Dermis lymphatic vessel endothelial cell (primary cell): Measurements from ENCODE around the gene MYBPC1. TPM values are rescaled to one million over a fixed set of nuclear protein-coding genes. Genes with fewer than 3 reads are reported as not detected.

ENCODE experiments used
- total RNA-seq: library from RNA; depleted of rRNA; stranded (reverse); fragments of >200 nt; gene quantifications from 2 replicates; pipeline ENCODE4 v1.2.1, GENCODE V29; 2014

Gene MYBPC1
- not detected in 2 replicates for total RNA-seq

GRCh38 chr12:101594700-101595099 lies at the start of gene MYBPC1:
Gene MYBPC1, plus strand, starts transcription at chr12:101594971. Its CDS starts 100 bp downstream, at chr12:101595071.

GRCh38 chr12:101697197-101697929 lies 102.6 kb downstream of the MYBPC1 start, which contains the start of gene CHPT1:
Gene CHPT1, plus strand, starts transcription at chr12:101697640. Its CDS starts 222 bp downstream, at chr12:101697862.

Other genes starting within 250 kb of the MYBPC1 start
- gene ARL1, start 187.2 kb upstream of the MYBPC1 start, total RNA-seq, result 51.2 and 68.9 TPM in 2 replicates
- gene SPIC, start 119.6 kb upstream of the MYBPC1 start, total RNA-seq, result not detected in 2 replicates
- gene CHPT1, start 102.7 kb downstream of the MYBPC1 start, total RNA-seq, result 19.3 and 23.6 TPM in 2 replicates
- gene SYCP3, start 144.5 kb downstream of the MYBPC1 start, total RNA-seq, result 0.11 and 0.17 TPM in 2 replicates
- gene GNPTAB, start 236.0 kb downstream of the MYBPC1 start, total RNA-seq, result 21.3 and 26.5 TPM in 2 replicates